Fibroblast of lung (primary cell): Measurements from ENCODE around the gene DLX2.

Source experiments
- EZH2 ChIP-seq: IDR thresholded peaks from 2 replicates; pipeline ENCODE4 v1.5.1; 2012; ENCODE audit warnings: low read length, control low read depth, mild to moderate bottlenecking; ENCODE audit errors: missing control alignments
- TF ChIP-seq, protein P1 (sequence below), 2 donors: IDR thresholded peaks in 1 of 2; conservative IDR thresholded peaks in 1 of 2; 1 replicate in 1 of 2; 2 replicates in 1 of 2; pipeline ENCODE4 v1.5.1; 2011 to 2012; ENCODE audit warnings: low read length in 2 of 2, control low read depth in 1 of 2, inconsistent platforms in 1 of 2, low read depth in 1 of 2, mild to moderate bottlenecking in 1 of 2

DNA sequence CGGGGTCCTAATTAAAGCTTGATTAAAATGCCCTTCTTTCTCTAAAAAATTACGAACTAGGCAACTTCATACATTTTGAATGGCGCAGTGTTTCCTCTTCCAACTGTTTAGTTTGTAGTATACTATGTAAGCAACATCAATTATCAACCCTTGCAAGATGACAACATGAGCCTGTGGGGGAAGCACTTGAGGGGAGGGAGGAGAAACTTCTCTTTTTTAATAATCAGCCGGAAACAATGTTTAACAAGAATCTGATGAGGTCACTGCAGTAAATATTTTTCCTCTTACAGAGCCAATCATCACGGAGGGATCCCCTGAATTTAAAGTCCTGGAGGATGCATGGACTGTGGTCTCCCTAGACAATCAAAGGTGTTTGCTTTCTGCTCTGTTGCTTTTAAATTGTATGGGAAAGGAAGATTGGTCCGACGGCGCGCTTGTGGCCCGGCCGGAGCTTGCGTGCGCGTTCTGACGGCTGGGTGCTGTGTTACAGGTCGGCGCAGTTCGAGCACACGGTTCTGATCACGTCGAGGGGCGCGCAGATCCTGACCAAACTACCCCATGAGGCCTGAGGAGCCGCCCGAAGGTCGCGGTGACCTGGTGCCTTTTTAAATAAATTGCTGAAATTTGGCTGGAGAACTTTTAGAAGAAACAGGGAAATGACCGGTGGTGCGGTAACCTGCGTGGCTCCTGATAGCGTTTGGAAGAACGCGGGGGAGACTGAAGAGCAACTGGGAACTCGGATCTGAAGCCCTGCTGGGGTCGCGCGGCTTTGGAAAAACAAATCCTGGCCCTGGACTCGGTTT lies 22.7 kb downstream of the DLX2 start:
- TF ChIP-seq, protein P1, sequence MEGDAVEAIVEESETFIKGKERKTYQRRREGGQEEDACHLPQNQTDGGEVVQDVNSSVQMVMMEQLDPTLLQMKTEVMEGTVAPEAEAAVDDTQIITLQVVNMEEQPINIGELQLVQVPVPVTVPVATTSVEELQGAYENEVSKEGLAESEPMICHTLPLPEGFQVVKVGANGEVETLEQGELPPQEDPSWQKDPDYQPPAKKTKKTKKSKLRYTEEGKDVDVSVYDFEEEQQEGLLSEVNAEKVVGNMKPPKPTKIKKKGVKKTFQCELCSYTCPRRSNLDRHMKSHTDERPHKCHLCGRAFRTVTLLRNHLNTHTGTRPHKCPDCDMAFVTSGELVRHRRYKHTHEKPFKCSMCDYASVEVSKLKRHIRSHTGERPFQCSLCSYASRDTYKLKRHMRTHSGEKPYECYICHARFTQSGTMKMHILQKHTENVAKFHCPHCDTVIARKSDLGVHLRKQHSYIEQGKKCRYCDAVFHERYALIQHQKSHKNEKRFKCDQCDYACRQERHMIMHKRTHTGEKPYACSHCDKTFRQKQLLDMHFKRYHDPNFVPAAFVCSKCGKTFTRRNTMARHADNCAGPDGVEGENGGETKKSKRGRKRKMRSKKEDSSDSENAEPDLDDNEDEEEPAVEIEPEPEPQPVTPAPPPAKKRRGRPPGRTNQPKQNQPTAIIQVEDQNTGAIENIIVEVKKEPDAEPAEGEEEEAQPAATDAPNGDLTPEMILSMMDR (conservative IDR thresholded peaks at IDR 0.05 in 1 of 2, IDR thresholded peaks at IDR 0.05 in 1 of 2; ENCODE audit: low read depth in 1 of 2, low read length in 2 of 2), result no peak
- TF ChIP-seq EZH2, result no peak
